AG10803 (cell line): Measurements from ENCODE around the gene ACP1.
A peak's percentile ranks its signal among the peaks of the same experiment; 100 is the strongest.

Experiments used
- DNase-seq: peaks from one replicate; pipeline ENCODE4 v3.0.0; 2010; ENCODE audit warnings: low read depth
- H3K4me3 ChIP-seq: 2 replicates; pipeline ENCODE4 v1.5.1; 2011; ENCODE audit warnings: mild to moderate bottlenecking, low read length, control low read depth
- CTCF ChIP-seq: conservative IDR thresholded peaks from 2 replicates; pipeline ENCODE4 v1.5.1; 2011; ENCODE audit warnings: mild to moderate bottlenecking, low read length, control low read depth, inconsistent platforms

The ACP1 gene

GRCh38 chr2:244547-244946, 20.2 kb upstream of the ACP1 start:
- TF ChIP-seq CTCF: no peak
- DNase-seq: no peak
- no peak overlapping the region for H3K4me3 ChIP-seq

GRCh38 chr2:246489-247144, 18.1 kb upstream of the ACP1 start:
- TF ChIP-seq CTCF: peak; percentile 73
- H3K4me3 ChIP-seq: no peak overlapping the region
- peak; percentile 64 for DNase-seq

GRCh38 chr2:248724-249123, 16.0 kb upstream of the ACP1 start:
- no peak overlapping the region for H3K4me3 ChIP-seq
- TF ChIP-seq CTCF: no peak
- DNase-seq: no peak

GRCh38 chr2:249538-250042, 15.2 kb upstream of the ACP1 start:
- no peak overlapping the region for H3K4me3 ChIP-seq

GRCh38 chr2:252001-252602, 12.6 kb upstream of the ACP1 start:
- DNase-seq: no peak
- no peak for TF ChIP-seq CTCF

More at GRCh38 chr2:249538-250042, 15.2 kb upstream of the ACP1 start:
- no peak for DNase-seq
- TF ChIP-seq CTCF: no peak

GRCh38 chr2:253202-253638, 11.5 kb upstream of the ACP1 start:
- TF ChIP-seq CTCF: no peak

More at GRCh38 chr2:252001-252602, 12.6 kb upstream of the ACP1 start:
- H3K4me3 ChIP-seq: no peak overlapping the region

GRCh38 chr2:254241-254640, 10.5 kb upstream of the ACP1 start:
- TF ChIP-seq CTCF: no peak
- DNase-seq: no peak
- H3K4me3 ChIP-seq: no peak overlapping the region

More at GRCh38 chr2:253202-253638, 11.5 kb upstream of the ACP1 start:
- H3K4me3 ChIP-seq: no peak overlapping the region
- no peak for DNase-seq
